Uterus (tissue), 4 donors: Measurements from ENCODE around the gene RALGAPB. TPM values are rescaled to one million over a fixed set of nuclear protein-coding genes. Genes with fewer than 3 reads are reported as not detected.

Experiments
- DNase-seq, 2 donors: peaks; one replicate each; pipeline ENCODE4 v3.0.0-alpha.2; 2019 to 2020
- H3K27ac ChIP-seq, 2 donors: fragments of 200-600 bp; sonication (generic); 1 replicate in 1 of 2; 2 replicates in 1 of 2; pipeline ENCODE4 v1.5.1; 2016 to 2018
- H3K27me3 ChIP-seq, 2 donors: fragments of 200-600 bp; sonication (generic); one replicate each; pipeline ENCODE4 v1.5.1; 2018 to 2019; ENCODE audit warnings: control low read depth in 1 of 2
- H3K36me3 ChIP-seq, 2 donors: fragments of 200-600 bp; sonication (generic); one replicate each; pipeline ENCODE4 v1.5.1; 2019; ENCODE audit warnings: control low read depth in 1 of 2
- H3K4me1 ChIP-seq, 2 donors: fragments of 200-600 bp; sonication (generic); one replicate each; pipeline ENCODE4 v1.5.1; 2018 to 2019; ENCODE audit warnings: control low read depth in 1 of 2
- H3K4me3 ChIP-seq, 2 donors: fragments of 200-600 bp; sonication (generic); 1 replicate in 1 of 2; 2 replicates in 1 of 2; pipeline ENCODE4 v1.5.1; 2018 to 2019; ENCODE audit warnings: mild to moderate bottlenecking in 1 of 2
- H3K9me3 ChIP-seq, 2 donors: fragments of 200-600 bp; sonication (generic); one replicate each; pipeline ENCODE4 v1.5.1; 2019; ENCODE audit warnings: control low read depth in 1 of 2
- POLR2A ChIP-seq, 2 donors: fragments of 450-650 bp; IDR thresholded peaks; one replicate each; pipeline ENCODE4 v1.6.1; 2016; ENCODE audit warnings: antibody characterized with exemption in 2 of 2, mild to moderate bottlenecking in 1 of 2, moderate library complexity in 1 of 2
- intact Hi-C: fragments of 100-400 bp; cut with DNase I; formaldehyde crosslinking; loops from one replicate; pipeline ENCODE4 v1.15.1; 2023; ENCODE audit warnings: low total_unique reads
- total RNA-seq, 4 donors: library from RNA; depleted of rRNA in 3 of 4; stranded (reverse); fragments of >200 nt in 3 of 4; gene quantifications; one replicate each; pipeline versions ENCODE4 v1.1.0 to v1.2.4, GENCODE V29; 2014 to 2023
- TF ChIP-seq, protein P1 (sequence below), 4 experiments: fragments of 200-600 bp in 2 of 4; fragments of 450-650 bp in 2 of 4; sonication (generic) in 2 of 4; IDR thresholded peaks; one replicate each; pipeline ENCODE4 v1.5.1; 2016 to 2019; ENCODE audit warnings: antibody characterized with exemption in 4 of 4, mild to moderate bottlenecking in 2 of 4, moderate library complexity in 1 of 4
- donor health status: DM: yes; HTN: yes; CAD: no.

Gene RALGAPB
- total RNA-seq, 4 donors from 2014 or later: 27.4 to 57.0 (median 39.9) TPM

DNA sequence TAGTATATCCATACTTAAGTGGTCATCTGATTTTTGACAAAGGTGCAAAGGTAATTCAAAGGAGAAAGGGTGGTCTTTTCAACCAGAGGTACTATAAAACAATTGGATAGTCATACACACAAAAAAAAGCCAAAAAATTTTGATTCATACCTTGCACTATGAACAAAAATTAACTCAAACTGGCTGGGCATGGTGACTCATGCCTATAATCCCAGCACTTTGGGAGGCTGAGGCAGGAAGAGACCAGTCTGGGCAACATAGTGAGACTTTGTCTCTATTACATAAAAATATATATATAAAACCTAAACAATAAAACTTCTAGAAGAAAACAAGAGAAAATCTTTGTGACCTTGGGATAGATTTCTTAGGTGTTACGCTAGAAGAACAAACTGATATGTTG, 64.5 kb downstream of the RALGAPB start:
- no peaks in the 10 kb centered on the region for H3K27me3 ChIP-seq
- H3K4me1 ChIP-seq: no peaks in the 10 kb centered on the region
- H3K36me3 ChIP-seq: no peaks in the 10 kb centered on the region
- no peaks in the 10 kb centered on the region for H3K9me3 ChIP-seq
- no peak overlapping the region for H3K4me3 ChIP-seq
- TF ChIP-seq, protein P1, sequence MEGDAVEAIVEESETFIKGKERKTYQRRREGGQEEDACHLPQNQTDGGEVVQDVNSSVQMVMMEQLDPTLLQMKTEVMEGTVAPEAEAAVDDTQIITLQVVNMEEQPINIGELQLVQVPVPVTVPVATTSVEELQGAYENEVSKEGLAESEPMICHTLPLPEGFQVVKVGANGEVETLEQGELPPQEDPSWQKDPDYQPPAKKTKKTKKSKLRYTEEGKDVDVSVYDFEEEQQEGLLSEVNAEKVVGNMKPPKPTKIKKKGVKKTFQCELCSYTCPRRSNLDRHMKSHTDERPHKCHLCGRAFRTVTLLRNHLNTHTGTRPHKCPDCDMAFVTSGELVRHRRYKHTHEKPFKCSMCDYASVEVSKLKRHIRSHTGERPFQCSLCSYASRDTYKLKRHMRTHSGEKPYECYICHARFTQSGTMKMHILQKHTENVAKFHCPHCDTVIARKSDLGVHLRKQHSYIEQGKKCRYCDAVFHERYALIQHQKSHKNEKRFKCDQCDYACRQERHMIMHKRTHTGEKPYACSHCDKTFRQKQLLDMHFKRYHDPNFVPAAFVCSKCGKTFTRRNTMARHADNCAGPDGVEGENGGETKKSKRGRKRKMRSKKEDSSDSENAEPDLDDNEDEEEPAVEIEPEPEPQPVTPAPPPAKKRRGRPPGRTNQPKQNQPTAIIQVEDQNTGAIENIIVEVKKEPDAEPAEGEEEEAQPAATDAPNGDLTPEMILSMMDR (IDR thresholded peaks at IDR 0.05): no peak
- intact Hi-C loops: no loop called here
- no peak overlapping the region for H3K27ac ChIP-seq
- DNase-seq: no peak

DNA sequence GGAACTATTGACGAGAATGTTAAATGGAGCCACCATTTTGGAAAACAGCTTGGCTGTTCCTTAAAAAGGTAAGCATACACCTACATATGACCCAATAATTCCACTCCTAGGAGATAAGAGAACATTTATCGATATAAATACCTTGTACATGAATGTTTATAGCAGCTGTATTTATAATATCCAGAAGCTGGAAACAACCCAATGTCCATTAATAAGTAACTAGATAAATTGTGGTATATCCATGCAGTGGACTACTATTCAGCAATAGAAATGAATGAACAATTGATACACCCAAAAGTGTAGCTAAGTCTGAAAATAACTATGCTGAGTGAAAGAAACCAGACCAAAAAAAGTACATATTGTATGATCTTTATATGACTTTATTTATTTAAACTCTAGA, 66.1 kb downstream of the RALGAPB start:
- Histone ChIP-seq H3K4me3 (no peak overlapping the region), H3K27me3 (no peaks in the 10 kb centered on the region), H3K9me3 (no peaks in the 10 kb centered on the region), H3K27ac (no peak overlapping the region), H3K36me3 (no peaks in the 10 kb centered on the region), H3K4me1 (no peaks in the 10 kb centered on the region)
- no peak for TF ChIP-seq POLR2A (IDR thresholded peaks at IDR 0.05)
- TF ChIP-seq, protein P1 (IDR thresholded peaks at IDR 0.05): no peak
- no peak for DNase-seq
- intact Hi-C loops: no loop called here

DNA sequence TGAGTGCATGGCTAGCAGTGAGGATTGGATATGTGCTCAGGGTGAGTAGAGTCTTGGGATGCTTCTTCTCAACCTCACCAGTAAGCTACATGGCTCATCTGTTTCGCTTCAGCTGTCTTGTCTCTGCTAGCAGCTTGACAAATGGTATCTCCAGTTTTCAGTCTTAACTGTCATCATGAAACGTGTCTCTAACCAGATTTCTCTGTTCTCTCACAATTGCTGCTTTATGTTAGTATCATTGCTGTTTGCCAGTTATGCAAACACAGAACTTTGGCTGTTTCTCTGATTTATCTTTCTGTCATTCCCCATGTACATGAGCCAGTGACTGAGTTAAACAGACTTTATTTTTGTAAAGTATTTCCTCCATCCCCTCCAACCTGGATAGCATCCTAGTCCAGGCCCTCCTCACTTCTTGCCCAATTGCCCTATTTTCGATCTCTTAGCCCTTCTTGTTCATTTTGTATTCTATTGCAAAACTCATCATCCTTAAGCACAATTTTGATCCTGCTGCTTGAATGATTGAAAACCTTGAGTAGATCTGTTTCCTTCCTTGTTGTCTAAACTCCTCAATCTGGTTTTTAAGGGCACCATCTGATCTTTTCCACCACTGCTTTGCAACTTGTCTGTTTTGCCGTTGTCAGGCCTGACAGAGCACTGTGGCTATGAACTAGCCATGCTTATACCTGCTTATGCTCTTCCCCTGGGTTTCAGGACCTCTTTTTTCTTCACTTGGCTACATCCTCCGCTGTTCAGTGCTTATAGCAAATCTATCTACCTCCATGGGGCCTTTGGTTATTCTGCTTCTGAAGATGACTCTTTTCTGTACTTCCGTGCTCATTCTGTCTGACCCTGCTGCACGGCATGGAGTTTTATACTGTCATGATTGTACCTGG, 70.6 kb downstream of the RALGAPB start:
- Histone ChIP-seq H3K36me3 (no peaks in the 10 kb centered on the region), H3K27ac (no peak overlapping the region), H3K4me3 (no peak overlapping the region), H3K27me3 (no peaks in the 10 kb centered on the region), H3K4me1 (no peaks in the 10 kb centered on the region), H3K9me3 (no peaks in the 10 kb centered on the region)
- intact Hi-C loops: no loop called here
- no peak for DNase-seq
- TF ChIP-seq, protein P1 (IDR thresholded peaks at IDR 0.05): no peak
- no peak for TF ChIP-seq POLR2A (IDR thresholded peaks at IDR 0.05)

DNA sequence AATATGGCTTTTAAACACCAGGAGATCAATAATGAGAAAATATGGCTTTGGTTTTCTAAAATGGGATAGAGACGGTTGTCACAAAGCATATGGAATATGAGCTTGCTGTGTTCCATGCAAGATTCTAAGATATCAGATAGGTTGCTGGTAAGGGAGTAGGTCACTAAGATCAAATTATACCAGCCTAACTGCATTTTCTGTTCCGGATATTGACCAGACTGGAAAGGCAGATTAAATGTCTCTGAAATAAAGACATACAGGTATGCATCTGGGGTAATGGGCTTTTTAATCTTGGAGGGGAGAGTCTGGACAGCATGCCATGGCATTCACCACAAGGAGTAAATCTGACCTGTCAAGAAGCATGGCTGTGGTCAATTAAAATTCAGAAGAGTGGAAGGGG, 73.1 kb downstream of the RALGAPB start:
- Histone ChIP-seq H3K4me1 (no peaks in the 10 kb centered on the region), H3K27ac (no peak overlapping the region), H3K27me3 (no peaks in the 10 kb centered on the region), H3K9me3 (no peaks in the 10 kb centered on the region), H3K36me3 (no peaks in the 10 kb centered on the region), H3K4me3 (no peak overlapping the region)
- TF ChIP-seq, protein P1 (IDR thresholded peaks at IDR 0.05): no peak
- TF ChIP-seq POLR2A (IDR thresholded peaks at IDR 0.05): no peak
- intact Hi-C loops: no loop called here
- no peak for DNase-seq

DNA sequence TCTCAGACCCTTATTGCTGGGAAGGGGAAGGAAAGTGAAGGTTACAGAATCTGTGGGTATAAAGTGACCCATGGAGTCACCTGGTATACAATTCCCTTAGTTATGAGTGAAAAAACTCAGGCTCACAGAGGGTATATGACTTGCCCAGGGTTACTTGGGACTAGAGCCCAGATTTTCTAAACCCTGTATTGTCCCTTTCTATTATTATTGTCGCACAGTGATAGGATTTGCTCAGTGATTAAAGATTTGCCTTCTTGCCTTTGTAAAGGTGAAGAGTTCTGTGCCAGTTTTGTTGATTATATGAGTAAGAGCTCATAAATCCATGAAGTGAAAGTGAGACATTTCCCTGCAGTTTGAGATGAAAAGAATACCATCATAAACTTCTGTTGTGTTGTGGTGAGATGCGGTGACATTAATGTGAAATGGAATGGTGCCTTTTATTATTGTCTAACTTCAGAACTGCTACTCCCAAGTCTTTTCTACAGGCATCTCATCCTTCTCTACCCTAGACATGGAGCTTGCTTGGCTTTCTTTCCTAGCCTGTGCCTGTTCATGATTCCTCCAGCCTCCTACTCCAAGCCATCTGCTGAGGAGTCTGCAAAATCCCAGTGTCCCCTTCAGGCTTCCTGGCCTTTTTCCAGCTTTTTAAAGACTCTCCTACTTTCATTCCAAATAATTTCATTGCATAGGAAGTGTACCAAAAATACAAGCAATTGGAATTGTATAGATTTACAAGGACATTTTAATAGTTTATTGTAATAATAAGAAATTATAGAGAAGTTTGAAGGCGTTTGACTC, 74.8 kb downstream of the RALGAPB start:
- no peak overlapping the region for H3K27ac ChIP-seq
- no peaks in the 10 kb centered on the region for H3K36me3 ChIP-seq
- no peaks in the 10 kb centered on the region for H3K27me3 ChIP-seq
- no peak for TF ChIP-seq POLR2A (IDR thresholded peaks at IDR 0.05)
- TF ChIP-seq, protein P1 (IDR thresholded peaks at IDR 0.05): no peak
- H3K4me1 ChIP-seq: no peaks in the 10 kb centered on the region
- intact Hi-C loops: no loop called here
- H3K4me3 ChIP-seq: no peak overlapping the region
- DNase-seq: no peak
- no peaks in the 10 kb centered on the region for H3K9me3 ChIP-seq
